ENCODE results near the gene TSPEAR. TPM values are rescaled to one million over a fixed set of nuclear protein-coding genes. Genes with fewer than 3 reads are reported as not detected.
"Not testable (repeated sequence)": the region's sequence is repeated elsewhere in the genome, so short reads cannot be mapped to it uniquely, and the experiment has no call there.

TSPEAR gene
- total RNA-seq, 2 donors from 2014 or later: not detected

- Histone ChIP-seq H3K9me3 (peaks cover 2% of the 10 kb centered on the region), H3K27me3 (replicated peaks; ENCODE audit: insufficient read depth) (no peaks in the 10 kb centered on the region), H3K27ac (no peak overlapping the region), H3K4me3 (no peak overlapping the region), H3K4me1 (ENCODE audit: control insufficient read depth in 1 of 2, low read depth in 2 of 2) (no peaks in the 10 kb centered on the region), H3K36me3 (no peaks in the 10 kb centered on the region)
- TF ChIP-seq, protein P1, sequence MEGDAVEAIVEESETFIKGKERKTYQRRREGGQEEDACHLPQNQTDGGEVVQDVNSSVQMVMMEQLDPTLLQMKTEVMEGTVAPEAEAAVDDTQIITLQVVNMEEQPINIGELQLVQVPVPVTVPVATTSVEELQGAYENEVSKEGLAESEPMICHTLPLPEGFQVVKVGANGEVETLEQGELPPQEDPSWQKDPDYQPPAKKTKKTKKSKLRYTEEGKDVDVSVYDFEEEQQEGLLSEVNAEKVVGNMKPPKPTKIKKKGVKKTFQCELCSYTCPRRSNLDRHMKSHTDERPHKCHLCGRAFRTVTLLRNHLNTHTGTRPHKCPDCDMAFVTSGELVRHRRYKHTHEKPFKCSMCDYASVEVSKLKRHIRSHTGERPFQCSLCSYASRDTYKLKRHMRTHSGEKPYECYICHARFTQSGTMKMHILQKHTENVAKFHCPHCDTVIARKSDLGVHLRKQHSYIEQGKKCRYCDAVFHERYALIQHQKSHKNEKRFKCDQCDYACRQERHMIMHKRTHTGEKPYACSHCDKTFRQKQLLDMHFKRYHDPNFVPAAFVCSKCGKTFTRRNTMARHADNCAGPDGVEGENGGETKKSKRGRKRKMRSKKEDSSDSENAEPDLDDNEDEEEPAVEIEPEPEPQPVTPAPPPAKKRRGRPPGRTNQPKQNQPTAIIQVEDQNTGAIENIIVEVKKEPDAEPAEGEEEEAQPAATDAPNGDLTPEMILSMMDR (IDR thresholded peaks at IDR 0.05): no peak
- ATAC-seq (ENCODE audit: insufficient number of reproducible peaks, low FRiP score, low read depth): no peak
- DNase-seq (ENCODE audit: low spot score): no peak
Observed at GRCh38 chr21:44603109-44603875, 108.1 kb downstream of the TSPEAR start.

DNA sequence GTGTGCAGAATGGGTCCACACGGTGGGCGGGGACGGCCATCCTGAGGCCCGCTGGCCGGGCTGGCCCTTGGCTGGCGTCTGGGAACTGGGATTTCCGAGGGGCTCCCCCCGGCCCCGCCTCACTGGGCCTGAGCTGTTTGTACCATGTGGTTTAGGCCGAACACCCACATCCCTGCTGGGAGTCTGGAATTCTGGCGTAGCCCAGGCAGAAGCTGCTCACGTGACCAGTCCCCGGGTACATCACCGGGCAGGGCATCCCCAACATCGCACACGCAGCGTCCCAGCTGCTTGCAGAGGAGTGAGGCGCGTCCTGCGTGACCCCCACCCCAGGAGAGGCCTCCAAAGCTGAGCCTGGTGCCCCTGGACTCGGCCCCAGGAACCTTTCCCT is 108.9 kb downstream of the TSPEAR start:
- Histone ChIP-seq H3K4me1 (ENCODE audit: control insufficient read depth in 1 of 2, low read depth in 2 of 2) (no peaks in the 10 kb centered on the region), H3K4me3 (no peak overlapping the region), H3K27ac (no peak overlapping the region), H3K27me3 (replicated peaks; ENCODE audit: insufficient read depth) (no peaks in the 10 kb centered on the region), H3K36me3 (no peaks in the 10 kb centered on the region), H3K9me3 (peaks cover 2% of the 10 kb centered on the region)
- no peak for ATAC-seq (ENCODE audit: insufficient number of reproducible peaks, low FRiP score, low read depth)
- DNase-seq (ENCODE audit: low spot score): no peak
- TF ChIP-seq, protein P1 (IDR thresholded peaks at IDR 0.05): no peak

GRCh38 chr21:44601596-44602462 is 109.5 kb downstream of the TSPEAR start:
- H3K27me3 ChIP-seq (replicated peaks; ENCODE audit: insufficient read depth): no peaks in the 10 kb centered on the region
- no peak overlapping the region for H3K27ac ChIP-seq
- peaks cover 2% of the 10 kb centered on the region for H3K9me3 ChIP-seq
- DNase-seq (ENCODE audit: low spot score) (no peak), ATAC-seq (ENCODE audit: insufficient number of reproducible peaks, low FRiP score, low read depth) (no peak)
- H3K36me3 ChIP-seq: no peaks in the 10 kb centered on the region
- H3K4me1 ChIP-seq (ENCODE audit: control insufficient read depth in 1 of 2, low read depth in 2 of 2): no peaks in the 10 kb centered on the region
- TF ChIP-seq, protein P1 (IDR thresholded peaks at IDR 0.05): no peak
- no peak overlapping the region for H3K4me3 ChIP-seq

- not testable (repeated sequence) for H3K9me3 ChIP-seq; H3K36me3 ChIP-seq; H3K4me3 ChIP-seq; H3K27me3 ChIP-seq (replicated peaks; ENCODE audit: insufficient read depth); DNase-seq (ENCODE audit: low spot score); H3K27ac ChIP-seq; ATAC-seq (ENCODE audit: insufficient number of reproducible peaks, low FRiP score, low read depth); H3K4me1 ChIP-seq (ENCODE audit: control insufficient read depth in 1 of 2, low read depth in 2 of 2)
Observed at GRCh38 chr21:44601091-44601490, 110.3 kb downstream of the TSPEAR start.

- not testable (repeated sequence) for H3K4me3 ChIP-seq; DNase-seq (ENCODE audit: low spot score); H3K27ac ChIP-seq; H3K4me1 ChIP-seq (ENCODE audit: control insufficient read depth in 1 of 2, low read depth in 2 of 2); ATAC-seq (ENCODE audit: insufficient number of reproducible peaks, low FRiP score, low read depth); H3K9me3 ChIP-seq; H3K27me3 ChIP-seq (replicated peaks; ENCODE audit: insufficient read depth); H3K36me3 ChIP-seq
Observed at GRCh38 chr21:44600118-44600978, 111.0 kb downstream of the TSPEAR start, which contains the start of gene KRTAP10-7. Gene KRTAP10-7, plus strand, starts transcription at chr21:44600597. Its CDS starts 25 bp downstream, at chr21:44600622.
